NCI-H2081 (cell line): ENCODE measurements around the gene MYO10.
"Not testable (repeated sequence)": the region's sequence is repeated elsewhere in the genome, so short reads cannot be mapped to it uniquely, and the experiment has no call there.

Source experiments
- DNase-seq, 2 experiments: peaks; one replicate each; lab custom pipeline; 2025; lab: John Stamatoyannopoulos, UW

Gene MYO10

GRCh38 chr5:16784088-16784487 is 152.0 kb downstream of the MYO10 start:
- DNase-seq, result no peak

DNA sequence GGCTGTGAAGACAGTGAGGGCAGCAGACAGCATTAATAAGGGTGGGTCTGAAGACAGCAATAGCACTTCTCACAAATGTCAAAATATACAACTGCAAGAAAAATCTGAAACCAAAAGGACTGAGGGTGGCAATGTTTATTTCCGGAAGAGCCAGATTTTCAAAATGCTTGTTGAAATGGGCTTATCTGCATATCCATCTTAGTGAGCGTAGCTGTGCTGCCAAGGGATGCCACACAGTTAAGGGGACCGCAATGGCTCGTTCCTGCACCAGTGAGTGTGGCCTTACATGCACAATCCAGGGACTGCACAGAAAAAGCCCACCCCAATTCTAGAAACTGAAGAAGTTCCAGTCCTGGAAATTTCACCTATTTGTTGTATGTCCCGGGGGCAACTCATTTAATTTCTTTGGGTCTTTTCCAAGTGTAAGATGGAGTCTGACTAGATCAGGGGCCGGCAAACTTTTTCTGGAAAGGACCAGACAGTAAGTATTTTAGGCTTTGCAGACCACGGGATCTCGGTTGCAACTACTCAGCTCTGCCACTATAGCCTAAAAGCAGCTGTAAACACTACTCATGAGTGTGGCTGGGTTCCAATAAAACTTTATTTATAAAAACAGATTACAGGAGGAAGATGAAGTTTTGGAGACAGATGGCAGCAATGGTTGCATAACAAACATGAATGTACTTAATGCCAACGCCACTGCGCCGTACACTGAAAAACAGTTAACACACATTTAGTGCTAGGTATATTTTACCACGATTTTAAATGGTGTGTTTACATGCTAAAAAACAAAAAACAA is 154.1 kb downstream of the MYO10 start:
- no peak for DNase-seq

DNA sequence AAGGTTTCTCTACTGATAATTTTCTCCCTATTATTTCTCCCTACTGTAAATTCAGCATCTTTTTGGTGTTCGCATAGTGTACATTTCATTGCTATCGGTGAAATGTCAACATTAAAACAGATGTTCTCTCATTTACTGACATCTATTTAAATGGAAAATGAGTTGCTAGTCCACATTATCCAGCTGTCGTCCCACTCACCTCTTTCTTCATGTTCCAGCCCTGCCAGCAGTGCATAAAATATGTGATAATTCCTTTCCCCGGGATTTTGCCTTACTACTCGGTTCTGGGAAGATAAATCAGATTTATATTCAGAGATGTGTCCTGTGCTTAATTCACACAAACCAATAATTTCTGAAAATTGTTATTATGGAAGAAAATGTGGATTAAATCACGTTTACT is 155.8 kb downstream of the MYO10 start:
- peak; percentile 51 to 67 for DNase-seq

DNA sequence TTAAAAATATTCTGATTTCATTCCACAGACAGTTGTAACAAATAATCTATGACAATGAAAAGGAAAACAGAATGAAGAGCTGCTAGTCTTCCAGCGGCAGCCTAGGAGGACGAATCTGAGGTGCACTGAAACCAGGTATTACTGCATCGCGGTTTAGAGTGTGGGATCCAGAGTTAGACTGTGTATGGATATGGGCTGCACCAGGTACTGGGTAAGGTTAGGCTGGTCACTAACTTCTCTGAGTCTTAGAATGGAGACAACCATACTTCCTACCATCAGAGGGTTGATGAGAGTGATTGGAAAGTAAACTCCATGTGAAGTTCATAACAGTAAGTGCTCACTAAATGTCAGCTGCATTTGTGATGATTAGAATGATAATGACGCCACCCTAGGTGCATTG is 158.7 kb downstream of the MYO10 start:
- no peak for DNase-seq

GRCh38 chr5:16776611-16777251 is 159.4 kb downstream of the MYO10 start:
- DNase-seq, result peak; percentile 58 to 61

DNA sequence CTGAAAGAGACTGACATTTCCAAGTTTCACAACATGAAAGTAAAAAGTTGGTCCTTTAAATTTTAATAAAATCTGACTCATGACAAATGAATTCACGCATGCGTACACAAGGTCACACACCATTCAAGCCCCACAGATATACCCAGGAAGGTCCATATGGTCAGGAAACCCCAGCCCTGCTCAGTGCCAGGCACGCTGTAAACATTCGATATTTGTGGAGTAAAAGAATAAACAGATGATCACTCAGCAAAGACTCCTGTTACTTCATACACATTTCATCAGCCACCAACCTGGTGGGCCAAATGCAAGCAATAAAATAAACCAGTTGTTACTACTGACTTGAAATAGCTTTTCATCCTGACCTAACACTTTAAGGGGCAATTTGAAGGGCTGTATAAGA is 161.3 kb downstream of the MYO10 start:
- DNase-seq, result no peak

DNA sequence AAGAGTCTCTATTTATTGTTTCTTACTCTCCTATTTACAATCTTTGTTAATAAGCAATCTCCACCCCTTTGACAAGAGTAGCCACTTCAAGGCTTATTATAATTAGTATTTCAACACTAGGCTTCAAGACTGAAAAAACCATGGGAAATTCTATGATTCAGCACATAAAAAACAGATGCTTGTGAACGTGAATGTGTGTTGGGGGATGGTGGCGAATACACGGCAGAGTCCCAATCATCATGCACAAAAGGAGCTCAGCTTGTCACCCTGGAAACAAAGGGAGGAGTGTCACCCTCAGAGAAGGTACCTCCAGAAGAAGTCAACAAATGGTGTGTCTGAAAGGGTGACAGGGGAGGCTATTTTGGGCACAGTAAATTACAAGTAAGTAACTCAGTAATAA is 162.1 kb downstream of the MYO10 start:
- DNase-seq, result peak; percentile 43 to 59

DNA sequence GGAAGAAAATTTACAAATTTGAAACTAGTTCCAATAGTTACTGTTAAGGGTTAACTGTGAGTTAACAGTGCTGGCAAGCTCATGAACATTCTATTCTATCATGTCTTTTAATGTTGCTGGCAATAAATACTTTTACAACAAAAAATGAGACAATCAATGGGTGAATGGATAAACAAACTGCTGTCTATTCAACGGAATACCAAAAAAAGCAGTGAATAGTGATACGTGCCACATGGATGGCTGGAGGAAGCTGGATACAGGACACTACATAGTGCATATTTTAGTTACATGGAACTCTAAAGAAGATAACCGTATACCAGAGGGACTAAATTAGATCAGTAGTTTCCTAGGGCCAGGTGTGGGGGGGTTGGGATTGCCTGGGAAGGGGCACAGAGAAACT is 163.5 kb downstream of the MYO10 start:
- DNase-seq, result no peak

- peak in 1 of 2 experiments; percentile 33 for DNase-seq
Observed at GRCh38 chr5:16768184-16768583, 167.9 kb downstream of the MYO10 start.

DNA sequence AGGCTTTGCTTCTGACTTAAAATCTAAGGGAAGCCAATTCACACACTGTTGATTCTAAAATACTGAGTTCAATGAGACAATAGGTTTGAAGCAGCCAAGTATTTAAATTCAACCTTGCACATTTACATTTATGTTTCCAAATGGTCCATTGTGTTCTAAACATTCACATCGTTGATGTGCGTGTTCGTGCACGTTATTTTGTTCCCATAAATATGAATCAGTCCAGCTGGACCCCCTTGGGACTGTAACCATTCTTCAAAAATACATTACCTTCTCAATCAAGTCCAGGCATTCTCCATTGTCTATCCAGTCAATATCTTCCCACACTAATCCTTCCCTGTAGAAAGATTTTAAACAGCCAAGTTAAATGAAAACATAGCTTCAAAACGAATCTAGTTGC is 172.9 kb downstream of the MYO10 start:
- DNase-seq, result no peak

- DNase-seq, result peak; percentile 49 to 77
Observed at GRCh38 chr5:16759147-16759773, 176.8 kb downstream of the MYO10 start.

DNA sequence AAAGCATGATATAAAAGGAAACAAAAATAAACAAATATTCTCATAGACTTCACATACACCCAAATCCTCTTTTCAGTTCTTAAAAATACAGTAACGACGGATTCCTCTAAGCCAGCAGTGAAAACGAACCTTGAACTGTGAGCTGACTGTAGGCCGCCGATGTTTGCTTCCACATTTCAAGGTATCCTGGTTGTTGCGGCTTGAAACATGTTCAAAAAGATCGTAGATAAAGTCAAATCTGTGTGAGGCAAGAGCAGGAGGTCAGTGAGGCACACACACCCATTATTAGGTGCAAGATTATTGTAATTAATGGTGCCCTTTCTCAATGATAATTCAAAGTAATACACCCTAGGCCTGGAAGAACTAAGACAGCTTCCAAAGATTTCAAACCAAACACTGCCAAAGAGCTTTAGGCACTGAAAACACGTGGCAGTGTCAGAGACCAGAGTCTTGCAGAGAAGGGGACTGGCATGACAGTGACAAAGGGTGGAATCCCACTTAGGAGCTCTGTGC is 178.0 kb downstream of the MYO10 start:
- no peak for DNase-seq

- not testable (repeated sequence) for DNase-seq
Observed at GRCh38 chr5:16757577-16757976, 178.5 kb downstream of the MYO10 start.

DNA sequence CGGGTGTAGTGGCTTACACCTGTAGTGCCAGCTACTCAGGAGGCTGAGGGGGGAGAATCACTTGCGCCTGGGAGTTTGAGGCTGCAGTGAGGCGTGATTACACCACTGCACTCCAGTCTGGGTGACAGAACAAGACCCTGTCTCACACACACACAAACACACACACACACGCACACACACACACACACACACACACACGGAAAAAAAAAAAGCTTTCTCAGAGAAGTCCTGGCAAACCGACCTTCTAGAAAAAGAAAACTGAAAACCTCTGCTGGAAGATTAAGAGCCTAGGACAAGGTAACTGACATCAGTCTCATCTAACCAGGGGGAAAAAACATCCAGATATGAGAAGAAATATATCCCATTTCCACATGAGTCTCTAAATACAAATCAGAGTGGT is 178.9 kb downstream of the MYO10 start:
- no peak for DNase-seq

DNA sequence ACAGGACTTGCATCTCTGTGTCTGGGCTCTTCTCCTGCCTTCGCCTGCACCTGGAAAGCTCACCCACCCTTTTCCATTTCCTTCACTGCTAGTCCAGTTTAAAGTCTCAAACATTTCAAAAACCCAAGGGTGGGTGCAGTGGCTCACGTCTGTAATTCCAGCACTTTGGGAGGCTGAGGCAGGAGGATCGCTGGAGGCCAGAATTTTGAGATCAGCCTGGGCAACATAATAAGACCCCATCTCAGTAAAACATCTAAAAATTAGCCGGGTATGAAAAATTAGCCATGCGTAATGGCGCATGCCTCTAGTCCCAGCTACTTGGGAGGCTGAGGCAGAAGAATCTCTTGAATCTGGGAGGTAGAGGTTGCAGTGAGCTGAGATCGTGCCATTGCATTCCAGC is 179.4 kb downstream of the MYO10 start:
- no peak for DNase-seq

DNA sequence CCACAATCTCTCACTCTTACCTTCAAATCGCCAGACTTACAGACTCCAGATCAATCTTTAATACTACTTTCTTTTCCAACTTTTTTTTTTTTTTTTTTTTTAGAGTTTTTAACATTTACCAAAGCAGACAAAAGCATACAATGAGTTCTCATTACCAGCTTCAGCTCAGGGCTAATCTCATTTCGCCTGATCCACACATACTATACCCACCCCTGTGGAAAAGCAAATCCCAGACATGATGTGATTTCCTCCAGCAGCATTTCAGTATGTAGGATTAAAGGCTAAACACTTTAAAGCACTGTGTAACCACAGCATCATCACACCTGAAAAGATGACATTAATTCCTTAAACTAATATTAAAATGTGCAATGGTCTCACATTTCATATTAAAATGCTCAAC is 180.4 kb downstream of the MYO10 start:
- no peak for DNase-seq

DNA sequence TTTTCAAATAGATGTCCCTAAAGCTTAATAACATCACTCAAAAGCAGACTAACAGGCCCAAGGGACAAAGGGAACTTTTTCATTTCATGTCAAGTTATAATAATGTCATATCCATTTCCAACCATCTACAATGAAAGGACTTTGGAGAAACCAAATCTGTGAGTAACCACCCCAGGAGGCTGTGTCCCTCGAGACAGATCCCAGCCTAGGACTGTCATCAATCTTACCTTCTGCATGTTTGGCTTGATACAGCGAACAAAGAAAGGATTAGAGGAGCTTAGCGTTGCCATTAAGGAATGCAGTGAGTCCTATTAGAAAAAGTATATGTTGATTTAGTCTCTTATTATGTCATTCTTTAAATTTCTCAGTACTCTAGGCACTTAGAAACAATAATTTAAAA is 181.5 kb downstream of the MYO10 start:
- no peak for DNase-seq

GRCh38 chr5:16754086-16754485 is 182.0 kb downstream of the MYO10 start:
- DNase-seq, result no peak

- peak; percentile 29 to 37 for DNase-seq
Observed at GRCh38 chr5:16750445-16750844, 185.6 kb downstream of the MYO10 start.

DNA sequence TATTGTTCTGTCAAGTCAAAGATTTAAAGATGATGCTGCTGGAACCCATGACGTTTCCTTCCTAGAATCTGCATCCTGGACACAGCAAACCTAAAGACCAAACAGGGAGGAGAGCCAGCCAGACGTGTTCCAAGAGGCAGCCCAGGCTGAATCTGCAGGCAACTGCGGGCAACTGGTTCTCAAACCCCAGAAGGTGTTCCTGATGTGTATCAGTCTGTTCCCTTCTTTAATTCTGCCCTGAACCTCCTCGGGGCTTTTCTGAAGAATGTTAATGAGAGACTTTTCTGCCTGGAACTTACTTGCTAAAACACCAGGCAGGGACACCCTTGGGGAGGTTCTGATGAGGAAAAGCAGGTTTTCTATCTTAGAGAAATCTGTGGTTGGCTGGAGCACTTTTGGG is 186.5 kb downstream of the MYO10 start:
- no peak for DNase-seq

GRCh38 chr5:16744164-16744880 is 191.8 kb downstream of the MYO10 start:
- DNase-seq, result no peak

- no peak for DNase-seq
Observed at GRCh38 chr5:16742938-16743337, 193.2 kb downstream of the MYO10 start.
